HG02763 (cell line): ENCODE data around the gene CYSLTR2.
"Not testable (repeated sequence)": the region's sequence is repeated elsewhere in the genome, so short reads cannot be mapped to it uniquely, and the experiment has no call there.

Experiments used
- ATAC-seq: cut with Tn5 transposase; IDR thresholded peaks from one replicate; pipeline ENCODE4 v1.9.1; 2021; ENCODE audit warnings: mild to moderate bottlenecking, moderate library complexity; ENCODE audit not compliant: unreplicated experiment

CYSLTR2 gene

GRCh38 chr13:48686636-48687210 lies 33.0 kb downstream of the CYSLTR2 start:
- no peak for ATAC-seq

- ATAC-seq: no peak
Observed at GRCh38 chr13:48687249-48687648, 33.5 kb downstream of the CYSLTR2 start.

- no peak for ATAC-seq
Observed at GRCh38 chr13:48693998-48694397, 40.3 kb downstream of the CYSLTR2 start.

- ATAC-seq: no peak
Observed at GRCh38 chr13:48695776-48696175, 42.0 kb downstream of the CYSLTR2 start.

GRCh38 chr13:48696676-48697075 lies 42.9 kb downstream of the CYSLTR2 start:
- not testable (repeated sequence) for ATAC-seq

GRCh38 chr13:48707405-48707804 lies 53.7 kb downstream of the CYSLTR2 start:
- no peak for ATAC-seq

GRCh38 chr13:48708764-48709163 lies 55.0 kb downstream of the CYSLTR2 start:
- ATAC-seq: no peak

- ATAC-seq: no peak
Observed at GRCh38 chr13:48709213-48709612, 55.5 kb downstream of the CYSLTR2 start.

GRCh38 chr13:48710160-48710559 lies 56.4 kb downstream of the CYSLTR2 start:
- no peak for ATAC-seq

GRCh38 chr13:48712141-48712540 lies 58.4 kb downstream of the CYSLTR2 start:
- ATAC-seq: no peak

GRCh38 chr13:48715977-48716376 lies 62.2 kb downstream of the CYSLTR2 start:
- no peak for ATAC-seq

GRCh38 chr13:48720621-48721020 lies 66.9 kb downstream of the CYSLTR2 start:
- no peak for ATAC-seq

- ATAC-seq: no peak
Observed at GRCh38 chr13:48723168-48723567, 69.4 kb downstream of the CYSLTR2 start.

- no peak for ATAC-seq
Observed at GRCh38 chr13:48725271-48725670, 71.5 kb downstream of the CYSLTR2 start.

- ATAC-seq: no peak
Observed at GRCh38 chr13:48726711-48727110, 73.0 kb downstream of the CYSLTR2 start.

- ATAC-seq: no peak
Observed at GRCh38 chr13:48727241-48728011, 73.7 kb downstream of the CYSLTR2 start.

GRCh38 chr13:48728226-48728625 lies 74.5 kb downstream of the CYSLTR2 start:
- ATAC-seq: no peak

GRCh38 chr13:48728876-48729275 lies 75.1 kb downstream of the CYSLTR2 start:
- no peak for ATAC-seq

- no peak for ATAC-seq
Observed at GRCh38 chr13:48729856-48730255, 76.1 kb downstream of the CYSLTR2 start.

GRCh38 chr13:48731001-48731658 lies 77.4 kb downstream of the CYSLTR2 start:
- ATAC-seq: no peak

GRCh38 chr13:48731957-48732569 lies 78.3 kb downstream of the CYSLTR2 start:
- no peak for ATAC-seq
